ENCODE data around the gene C17orf58.

Gene C17orf58

DNA sequence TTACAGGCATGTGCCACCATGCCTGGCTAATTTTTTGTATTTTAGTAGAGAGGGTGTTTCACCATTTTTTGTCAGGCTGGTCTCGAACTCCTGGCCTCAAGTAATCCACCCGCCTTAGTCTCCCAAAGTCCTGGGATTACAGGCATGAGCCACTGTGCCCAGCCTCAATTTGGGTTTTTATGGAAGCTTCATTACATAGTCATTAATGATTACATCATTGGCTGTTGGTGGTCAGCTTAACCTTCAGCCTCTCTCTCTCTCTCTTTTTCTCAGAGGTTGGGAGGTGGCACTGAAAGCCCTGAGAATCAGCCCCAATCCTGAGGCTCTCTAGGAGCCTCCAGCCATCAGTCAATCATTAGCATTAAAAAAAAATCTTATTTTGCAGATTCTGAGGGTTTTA lies 45.3 kb downstream of the C17orf58 start:
- no peak for DNase-seq

DNA sequence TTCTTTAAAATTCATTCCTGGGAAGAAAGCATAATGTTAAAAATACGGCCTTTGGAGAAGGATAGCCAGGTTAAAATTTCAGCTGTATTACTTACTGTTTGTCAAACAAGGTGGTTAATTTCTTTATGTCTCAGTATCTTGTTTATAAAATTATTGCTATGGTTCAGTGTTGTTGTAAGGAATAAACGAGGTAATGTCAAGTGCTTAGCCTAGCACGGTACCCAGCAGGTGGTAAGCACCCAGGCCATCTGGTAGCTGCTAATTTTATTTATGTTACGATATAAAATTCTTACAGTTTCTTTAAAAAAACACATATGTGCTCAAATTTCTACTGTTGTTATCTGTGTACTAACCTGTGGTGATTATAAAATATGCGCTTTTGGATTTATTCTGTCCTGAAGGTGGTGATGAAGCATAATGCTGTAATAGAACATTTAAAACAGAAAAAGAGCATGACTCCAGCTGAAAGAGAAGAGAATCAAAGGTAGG lies 48.9 kb downstream of the C17orf58 start:
- no peak for DNase-seq

GRCh38 chr17:67946513-67946912 lies 49.8 kb downstream of the C17orf58 start:
- DNase-seq = no peak

GRCh38 chr17:67944035-67944434 lies 52.2 kb downstream of the C17orf58 start:
- no peak for DNase-seq

DNA sequence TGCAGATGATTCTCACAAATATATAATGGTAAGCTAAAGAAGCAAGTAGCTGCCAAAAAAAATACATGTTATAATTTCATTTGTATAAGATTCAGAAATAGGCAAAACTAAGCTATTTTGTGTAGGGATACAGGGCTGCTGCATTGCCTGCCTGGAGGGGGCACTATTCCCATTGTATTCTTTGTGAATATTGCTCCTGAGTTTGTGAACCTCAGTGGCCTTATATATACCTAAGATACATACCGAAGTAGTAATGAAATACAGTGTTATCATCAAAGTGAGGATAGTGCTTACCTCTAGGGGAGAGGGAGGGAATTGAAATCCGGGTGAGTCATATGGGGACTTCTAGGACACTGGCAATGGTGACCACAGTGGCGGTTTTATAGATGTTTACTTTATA lies 53.5 kb downstream of the C17orf58 start:
- DNase-seq = no peak

All from islet precursor cell (in vitro differentiated cells).